Measurements from ENCODE around the gene GPR137C.

GRCh38 chr14:52513249-52513648 is 39.4 kb upstream of the GPR137C start:
- TF ChIP-seq CTCF (IDR thresholded peaks at IDR 0.05; ENCODE audit: insufficient read depth, low read depth, low read length) (no peak), EZH2 (IDR thresholded peaks at IDR 0.05; ENCODE audit: insufficient read depth, low read length) (no peak)

All from astrocyte (in vitro differentiated cells and primary cell).